SK-N-MC (cell line): ENCODE data around the gene LAMA3.

Experiments
- EZH2 ChIP-seq: fragments of 200-600 bp; sonication (generic); IDR thresholded peaks from one replicate; pipeline ENCODE4 v1.6.1; 2017; ENCODE audit warnings: antibody characterized with exemption
- FOXP2 ChIP-seq: optimal IDR thresholded peaks from 2 replicates; pipeline ENCODE3; 2011; ENCODE audit warnings: mild to moderate bottlenecking, moderate library complexity; ENCODE audit not compliant: insufficient read depth; ENCODE audit errors: extremely low read length, control extremely low read depth
- POLR2AphosphoS5 ChIP-seq: IDR thresholded peaks from 2 replicates; pipeline ENCODE4 v1.6.1; 2012; ENCODE audit warnings: mild to moderate bottlenecking, low read depth, low read length, borderline replicate concordance

DNA sequence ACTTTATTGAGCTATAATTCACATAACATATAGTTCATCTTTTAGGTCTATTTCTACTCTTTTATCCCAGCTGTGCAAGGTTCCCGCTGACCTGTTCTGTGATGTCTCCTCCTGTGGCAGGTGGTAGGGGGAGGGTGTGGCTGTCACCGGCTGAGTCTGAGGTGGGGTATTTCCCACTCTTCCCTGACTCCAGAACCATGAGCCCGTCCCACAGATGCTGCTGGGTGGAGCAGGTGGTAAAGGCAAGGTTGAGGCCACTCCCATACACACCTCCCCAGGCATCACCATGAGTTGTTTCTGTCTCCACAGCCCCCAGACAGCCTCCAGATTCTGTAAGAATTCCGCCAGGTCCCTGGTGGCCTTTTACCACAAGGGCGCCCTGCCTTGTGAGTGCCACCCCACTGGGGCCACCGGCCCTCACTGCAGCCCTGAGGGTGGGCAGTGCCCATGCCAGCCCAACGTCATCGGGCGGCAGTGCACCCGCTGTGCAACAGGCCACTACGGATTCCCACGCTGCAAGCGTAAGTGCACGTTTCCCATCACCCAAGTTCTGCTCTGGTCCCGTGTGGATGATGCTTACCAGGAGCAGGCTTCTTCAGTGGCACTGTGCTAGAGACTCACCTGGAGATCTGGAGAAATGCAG, 156.9 kb downstream of the LAMA3 start:
- no peak for TF ChIP-seq EZH2
- no peak for TF ChIP-seq POLR2AphosphoS5
- TF ChIP-seq FOXP2: no peak
